ENCODE measurements around the gene ZNF492.
"Not testable (repeated sequence)": the region's sequence is repeated elsewhere in the genome, so short reads cannot be mapped to it uniquely, and the experiment has no call there.

- peak in 1 of 2 donors; percentile 33 for TF ChIP-seq EP300 (IDR thresholded peaks at IDR 0.05)
- TF ChIP-seq CTCF, POLR2A (IDR thresholded peaks at IDR 0.05): not testable (repeated sequence)
Observed at GRCh38 chr19:22633706-22634449, at the start of gene ZNF492.
